Cerebellar nuclear complex (tissue), 1 donor: ENCODE results near the gene ADK.
"Not testable (repeated sequence)": the region's sequence is repeated elsewhere in the genome, so short reads cannot be mapped to it uniquely, and the experiment has no call there.

ENCODE experiments used
- DNase-seq, 2 experiments: peaks; one replicate each; lab custom pipeline; 2025; lab: John Stamatoyannopoulos, UW

The ADK gene

GRCh38 chr10:74425456-74426001 is 274.5 kb downstream of the ADK start:
- DNase-seq = no peak

- DNase-seq = no peak
These were observed 280.8 kb downstream of the ADK start for GRCh38 chr10:74431816-74432215.

- no peak for DNase-seq
These were observed 282.0 kb downstream of the ADK start for GRCh38 chr10:74432841-74433594.

- no peak for DNase-seq
These were observed 282.6 kb downstream of the ADK start for GRCh38 chr10:74433595-74433956.

GRCh38 chr10:74433993-74434392 is 283.0 kb downstream of the ADK start:
- DNase-seq = no peak

- DNase-seq = no peak
These were observed 283.5 kb downstream of the ADK start for GRCh38 chr10:74434547-74434946.

GRCh38 chr10:74436523-74437170 is 285.6 kb downstream of the ADK start:
- DNase-seq = no peak

- DNase-seq = no peak
These were observed 286.8 kb downstream of the ADK start for GRCh38 chr10:74437822-74438221.

- no peak for DNase-seq
These were observed 288.2 kb downstream of the ADK start for GRCh38 chr10:74439213-74439612.

- DNase-seq = no peak
These were observed 294.5 kb downstream of the ADK start for GRCh38 chr10:74445493-74445892.

- no peak for DNase-seq
These were observed 299.6 kb downstream of the ADK start for GRCh38 chr10:74450602-74451001.

- no peak for DNase-seq
These were observed 300.3 kb downstream of the ADK start for GRCh38 chr10:74451127-74451829.

- no peak for DNase-seq
These were observed 302.1 kb downstream of the ADK start for GRCh38 chr10:74453169-74453568.

- DNase-seq = not testable (repeated sequence)
These were observed 306.5 kb downstream of the ADK start for GRCh38 chr10:74457478-74457877.

GRCh38 chr10:74460812-74461211 is 309.8 kb downstream of the ADK start:
- no peak for DNase-seq

- no peak for DNase-seq
These were observed 323.1 kb downstream of the ADK start for GRCh38 chr10:74474022-74474713.

- not testable (repeated sequence) for DNase-seq
These were observed 325.2 kb downstream of the ADK start for GRCh38 chr10:74476162-74476706.

GRCh38 chr10:74480778-74481177 is 329.8 kb downstream of the ADK start:
- DNase-seq = no peak

- DNase-seq = no peak
These were observed 332.3 kb downstream of the ADK start for GRCh38 chr10:74483356-74483755.

- DNase-seq = no peak
These were observed 334.3 kb downstream of the ADK start for GRCh38 chr10:74485283-74485682.

- no peak for DNase-seq
These were observed 335.6 kb downstream of the ADK start for GRCh38 chr10:74486659-74487058.

GRCh38 chr10:74488907-74489306 is 337.9 kb downstream of the ADK start:
- DNase-seq = no peak
